Choroid plexus epithelial cell (primary cell): ENCODE results near the gene CCDC175.
A peak's percentile ranks its signal among the peaks of the same experiment; 100 is the strongest.

Source experiments
- DNase-seq: peaks from one replicate; pipeline ENCODE4 v3.0.0-alpha.2; 2010; ENCODE audit warnings: low read depth
- H3K4me3 ChIP-seq: 2 replicates; pipeline ENCODE4 v1.5.1; 2011; ENCODE audit warnings: low read depth, mild to moderate bottlenecking, control low read depth, low read length, moderate library complexity
- TF ChIP-seq, protein P1 (sequence below): conservative IDR thresholded peaks from 2 replicates; pipeline ENCODE4 v1.5.1; 2011; ENCODE audit warnings: low read depth, mild to moderate bottlenecking, control low read depth, inconsistent platforms, low read length, moderate library complexity

Gene CCDC175

GRCh38 chr14:59591641-59592370, 15.2 kb upstream of the CCDC175 start:
- DNase-seq, result no peak
- H3K4me3 ChIP-seq, result no peak overlapping the region
- TF ChIP-seq, protein P1, sequence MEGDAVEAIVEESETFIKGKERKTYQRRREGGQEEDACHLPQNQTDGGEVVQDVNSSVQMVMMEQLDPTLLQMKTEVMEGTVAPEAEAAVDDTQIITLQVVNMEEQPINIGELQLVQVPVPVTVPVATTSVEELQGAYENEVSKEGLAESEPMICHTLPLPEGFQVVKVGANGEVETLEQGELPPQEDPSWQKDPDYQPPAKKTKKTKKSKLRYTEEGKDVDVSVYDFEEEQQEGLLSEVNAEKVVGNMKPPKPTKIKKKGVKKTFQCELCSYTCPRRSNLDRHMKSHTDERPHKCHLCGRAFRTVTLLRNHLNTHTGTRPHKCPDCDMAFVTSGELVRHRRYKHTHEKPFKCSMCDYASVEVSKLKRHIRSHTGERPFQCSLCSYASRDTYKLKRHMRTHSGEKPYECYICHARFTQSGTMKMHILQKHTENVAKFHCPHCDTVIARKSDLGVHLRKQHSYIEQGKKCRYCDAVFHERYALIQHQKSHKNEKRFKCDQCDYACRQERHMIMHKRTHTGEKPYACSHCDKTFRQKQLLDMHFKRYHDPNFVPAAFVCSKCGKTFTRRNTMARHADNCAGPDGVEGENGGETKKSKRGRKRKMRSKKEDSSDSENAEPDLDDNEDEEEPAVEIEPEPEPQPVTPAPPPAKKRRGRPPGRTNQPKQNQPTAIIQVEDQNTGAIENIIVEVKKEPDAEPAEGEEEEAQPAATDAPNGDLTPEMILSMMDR, result no peak

- TF ChIP-seq, protein P1, result no peak
- H3K4me3 ChIP-seq, result no peak overlapping the region
- peak; percentile 74 for DNase-seq
Measured at GRCh38 chr14:59588101-59588500, 11.5 kb upstream of the CCDC175 start.

DNA sequence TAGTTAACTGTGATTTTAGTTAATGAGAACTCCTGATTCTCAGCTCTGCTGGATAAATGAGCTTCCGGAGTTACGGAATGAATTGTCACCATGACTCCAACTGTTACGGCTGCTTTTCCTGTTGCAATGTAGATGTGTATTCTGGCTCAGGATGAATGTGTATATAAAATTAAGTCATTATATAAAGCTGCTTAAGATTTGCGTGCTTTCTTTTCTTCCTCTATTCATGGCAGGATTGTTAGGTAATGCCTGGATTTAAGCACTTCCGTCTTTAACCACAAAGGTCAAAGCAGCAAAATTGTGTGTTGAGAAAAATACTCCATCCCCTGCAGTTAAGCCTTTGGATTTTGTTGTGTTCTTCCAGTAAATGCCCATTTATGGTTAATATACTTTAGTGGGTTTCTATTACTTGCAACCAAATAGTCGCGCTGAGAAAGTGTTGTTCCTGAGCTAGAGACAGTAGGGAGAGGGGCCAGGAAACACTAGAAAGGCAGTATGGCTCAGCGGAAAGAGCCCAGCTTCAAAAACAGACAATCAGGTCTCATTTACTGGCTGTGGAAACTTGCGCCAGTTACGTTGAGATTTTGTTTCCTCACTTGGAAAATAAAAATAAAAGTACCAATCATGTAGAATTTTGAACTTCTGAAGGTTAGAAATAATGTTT, 9.4 kb upstream of the CCDC175 start:
- TF ChIP-seq, protein P1, result no peak
- no peak overlapping the region for H3K4me3 ChIP-seq
- peak; percentile 97 for DNase-seq

DNA sequence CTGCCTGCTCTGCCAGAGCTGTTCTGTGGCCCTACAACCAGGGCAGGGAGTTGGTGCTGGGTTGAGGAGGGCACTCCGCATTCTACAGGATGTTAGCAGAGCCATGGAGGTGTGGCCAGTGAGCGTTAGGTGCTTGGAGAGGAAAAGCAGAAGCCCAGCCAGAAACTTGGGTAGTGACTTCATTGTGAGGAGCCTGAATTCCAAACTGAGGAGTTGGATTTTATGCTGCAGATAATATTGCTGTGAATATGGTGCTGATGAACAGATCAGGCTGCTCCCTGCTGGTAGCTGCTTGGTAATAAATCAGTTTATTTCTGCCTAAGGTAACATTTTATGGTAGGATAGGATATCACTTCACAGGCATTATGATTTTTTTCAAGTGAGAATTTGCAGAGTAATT, 7.1 kb upstream of the CCDC175 start:
- H3K4me3 ChIP-seq, result no peak overlapping the region
- DNase-seq, result peak; percentile 74
- TF ChIP-seq, protein P1, result peak; percentile 56

DNA sequence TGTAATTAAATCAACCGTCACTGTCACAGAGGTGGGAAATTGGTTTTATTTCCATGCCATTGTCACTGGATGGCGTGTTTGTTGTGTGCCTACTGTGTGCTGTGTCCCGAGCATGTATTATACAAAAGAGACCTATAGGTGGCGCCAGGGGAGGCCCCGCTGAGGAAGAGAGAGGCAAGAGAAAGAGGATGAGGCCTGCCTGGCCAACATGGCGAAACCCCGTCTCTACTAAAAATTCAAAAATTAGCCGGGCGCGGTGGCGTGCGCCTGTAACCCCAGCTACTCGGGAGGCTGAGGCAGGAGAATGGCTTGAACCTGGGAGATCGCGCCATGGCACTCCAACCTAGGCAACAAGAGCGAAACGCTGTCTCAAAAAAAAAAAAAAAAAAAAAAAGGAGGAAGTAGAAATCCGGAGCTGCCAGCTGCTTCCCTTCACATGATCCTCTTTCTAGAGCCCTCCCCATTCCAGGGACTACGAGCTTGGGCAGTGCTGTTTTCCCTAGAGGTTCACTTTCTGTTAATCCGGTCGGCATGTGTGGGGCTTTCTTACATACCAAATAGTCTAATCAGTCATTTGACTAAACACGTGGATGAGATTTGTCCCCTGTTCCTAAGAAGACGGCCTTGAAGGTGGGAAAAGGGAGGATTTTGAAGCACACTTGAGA, 6.4 kb upstream of the CCDC175 start:
- H3K4me3 ChIP-seq, result no peak overlapping the region
- no peak for DNase-seq
- TF ChIP-seq, protein P1, result peak; percentile 20

GRCh38 chr14:59582161-59582560, 5.5 kb upstream of the CCDC175 start:
- no peak overlapping the region for H3K4me3 ChIP-seq
- TF ChIP-seq, protein P1, result no peak
- no peak for DNase-seq
